ENCODE results near the gene MPST.

The MPST gene

DNA sequence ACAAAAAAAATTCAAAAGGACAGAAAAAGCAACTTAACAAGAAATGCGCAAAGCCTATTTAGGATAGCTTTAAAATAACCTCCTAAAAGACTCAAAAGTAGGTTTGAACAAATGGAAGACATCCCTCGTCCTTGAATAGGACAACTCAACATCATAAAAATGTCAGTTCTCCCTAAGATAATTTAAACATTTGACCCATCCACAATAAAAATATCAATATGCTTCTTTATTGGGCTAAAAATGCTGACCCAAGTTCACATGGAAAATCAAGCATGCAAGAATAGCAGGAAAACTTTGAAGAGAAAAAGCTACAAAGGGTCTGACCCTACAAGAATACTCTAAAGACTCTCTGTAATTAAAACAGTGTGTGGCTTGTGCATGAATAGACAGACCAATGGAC is 19.9 kb downstream of the MPST start:
- no peaks in the 10 kb centered on the region for H3K27me3 ChIP-seq (ENCODE audit: control insufficient read depth, insufficient read depth, low read length)
- TF ChIP-seq CTCF (IDR thresholded peaks at IDR 0.05), result no peak
- H3K4me1 ChIP-seq, result no peaks in the 10 kb centered on the region
- H3K4me2 ChIP-seq (ENCODE audit: low read length), result no peak overlapping the region
- no peak overlapping the region for H3K4me3 ChIP-seq (ENCODE audit: low read depth, low read length)
- no peaks in the 10 kb centered on the region for H3K79me2 ChIP-seq
- no peaks in the 10 kb centered on the region for H3K36me3 ChIP-seq (ENCODE audit: control insufficient read depth, insufficient read depth, low read length)
- H2AFZ ChIP-seq, result no peak overlapping the region
- no peak overlapping the region for H3K27ac ChIP-seq
- no peak overlapping the region for H3K9ac ChIP-seq
- no peaks in the 10 kb centered on the region for H3K9me3 ChIP-seq (ENCODE audit: control insufficient read depth, low read length)

- TF ChIP-seq CTCF (IDR thresholded peaks at IDR 0.05), result no peak
- Histone ChIP-seq H3K36me3 (ENCODE audit: control insufficient read depth, insufficient read depth, low read length) (no peaks in the 10 kb centered on the region), H3K4me1 (no peaks in the 10 kb centered on the region), H3K27me3 (ENCODE audit: control insufficient read depth, insufficient read depth, low read length) (no peaks in the 10 kb centered on the region), H3K9ac (no peak overlapping the region), H3K79me2 (no peaks in the 10 kb centered on the region), H3K4me2 (ENCODE audit: low read length) (no peak overlapping the region), H3K27ac (no peak overlapping the region), H3K9me3 (ENCODE audit: control insufficient read depth, low read length) (no peaks in the 10 kb centered on the region), H3K4me3 (ENCODE audit: low read depth, low read length) (no peak overlapping the region), H2AFZ (no peak overlapping the region)
Observed at GRCh38 chr22:37043209-37043827, 23.8 kb downstream of the MPST start.

DNA sequence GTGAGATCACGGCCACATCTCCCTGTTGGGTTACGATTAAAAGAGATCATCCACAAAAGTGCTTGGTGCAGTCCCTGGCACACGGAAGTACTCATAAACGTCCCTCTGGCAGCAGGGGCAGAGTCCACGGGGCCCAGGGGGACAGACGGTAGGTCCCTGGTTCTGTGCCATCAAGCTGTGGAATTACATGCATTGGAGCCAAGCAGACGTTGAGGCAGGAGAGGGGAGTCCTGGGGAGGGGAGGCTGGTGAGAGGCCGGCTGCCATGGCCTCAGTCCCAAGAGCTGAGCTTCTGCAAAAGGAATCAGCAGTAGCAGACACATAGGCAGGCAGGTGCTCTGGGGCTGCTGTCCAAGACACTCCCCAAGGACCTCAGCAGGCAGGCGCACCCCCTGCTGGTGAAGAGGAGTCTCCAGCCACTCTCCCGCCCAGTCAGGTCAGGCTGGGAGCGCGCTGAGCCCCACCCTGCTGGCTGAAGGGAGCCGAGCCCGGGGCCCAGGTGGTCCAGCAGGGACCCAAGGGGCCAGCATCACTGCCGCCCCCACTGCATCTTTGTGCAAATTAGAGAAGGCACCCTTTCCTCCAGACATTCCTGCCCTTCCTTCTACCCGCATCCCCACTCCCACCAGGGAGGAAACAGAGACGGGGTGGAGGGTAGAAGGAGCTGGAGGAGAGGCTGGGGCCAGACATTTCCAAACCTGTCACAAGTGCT is 24.4 kb downstream of the MPST start:
- Histone ChIP-seq H3K79me2 (no peaks in the 10 kb centered on the region), H3K27ac (no peak overlapping the region), H2AFZ (peak overlapping the region; percentile 17), H3K27me3 (ENCODE audit: control insufficient read depth, insufficient read depth, low read length) (no peaks in the 10 kb centered on the region), H3K36me3 (ENCODE audit: control insufficient read depth, insufficient read depth, low read length) (no peaks in the 10 kb centered on the region), H3K4me3 (ENCODE audit: low read depth, low read length) (no peak overlapping the region), H3K9ac (no peak overlapping the region), H3K4me2 (ENCODE audit: low read length) (no peak overlapping the region), H3K9me3 (ENCODE audit: control insufficient read depth, low read length) (no peaks in the 10 kb centered on the region), H3K4me1 (no peaks in the 10 kb centered on the region)
- TF ChIP-seq CTCF (IDR thresholded peaks at IDR 0.05), result peak; percentile 56

GRCh38 chr22:37044634-37045625 is 25.4 kb downstream of the MPST start:
- Histone ChIP-seq H3K27me3 (ENCODE audit: control insufficient read depth, insufficient read depth, low read length) (no peaks in the 10 kb centered on the region), H3K4me3 (ENCODE audit: low read depth, low read length) (no peak overlapping the region), H3K4me2 (ENCODE audit: low read length) (no peak overlapping the region), H3K9me3 (ENCODE audit: control insufficient read depth, low read length) (no peaks in the 10 kb centered on the region), H3K4me1 (no peaks in the 10 kb centered on the region), H3K27ac (no peak overlapping the region), H3K36me3 (ENCODE audit: control insufficient read depth, insufficient read depth, low read length) (no peaks in the 10 kb centered on the region), H2AFZ (no peak overlapping the region), H3K79me2 (no peaks in the 10 kb centered on the region), H3K9ac (no peak overlapping the region)
- TF ChIP-seq CTCF (IDR thresholded peaks at IDR 0.05), result no peak
